ENCODE results near the gene TAF7.
"Not testable (repeated sequence)": the region's sequence is repeated elsewhere in the genome, so short reads cannot be mapped to it uniquely, and the experiment has no call there.

Gene TAF7, protein sequence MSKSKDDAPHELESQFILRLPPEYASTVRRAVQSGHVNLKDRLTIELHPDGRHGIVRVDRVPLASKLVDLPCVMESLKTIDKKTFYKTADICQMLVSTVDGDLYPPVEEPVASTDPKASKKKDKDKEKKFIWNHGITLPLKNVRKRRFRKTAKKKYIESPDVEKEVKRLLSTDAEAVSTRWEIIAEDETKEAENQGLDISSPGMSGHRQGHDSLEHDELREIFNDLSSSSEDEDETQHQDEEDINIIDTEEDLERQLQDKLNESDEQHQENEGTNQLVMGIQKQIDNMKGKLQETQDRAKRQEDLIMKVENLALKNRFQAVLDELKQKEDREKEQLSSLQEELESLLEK

DNA sequence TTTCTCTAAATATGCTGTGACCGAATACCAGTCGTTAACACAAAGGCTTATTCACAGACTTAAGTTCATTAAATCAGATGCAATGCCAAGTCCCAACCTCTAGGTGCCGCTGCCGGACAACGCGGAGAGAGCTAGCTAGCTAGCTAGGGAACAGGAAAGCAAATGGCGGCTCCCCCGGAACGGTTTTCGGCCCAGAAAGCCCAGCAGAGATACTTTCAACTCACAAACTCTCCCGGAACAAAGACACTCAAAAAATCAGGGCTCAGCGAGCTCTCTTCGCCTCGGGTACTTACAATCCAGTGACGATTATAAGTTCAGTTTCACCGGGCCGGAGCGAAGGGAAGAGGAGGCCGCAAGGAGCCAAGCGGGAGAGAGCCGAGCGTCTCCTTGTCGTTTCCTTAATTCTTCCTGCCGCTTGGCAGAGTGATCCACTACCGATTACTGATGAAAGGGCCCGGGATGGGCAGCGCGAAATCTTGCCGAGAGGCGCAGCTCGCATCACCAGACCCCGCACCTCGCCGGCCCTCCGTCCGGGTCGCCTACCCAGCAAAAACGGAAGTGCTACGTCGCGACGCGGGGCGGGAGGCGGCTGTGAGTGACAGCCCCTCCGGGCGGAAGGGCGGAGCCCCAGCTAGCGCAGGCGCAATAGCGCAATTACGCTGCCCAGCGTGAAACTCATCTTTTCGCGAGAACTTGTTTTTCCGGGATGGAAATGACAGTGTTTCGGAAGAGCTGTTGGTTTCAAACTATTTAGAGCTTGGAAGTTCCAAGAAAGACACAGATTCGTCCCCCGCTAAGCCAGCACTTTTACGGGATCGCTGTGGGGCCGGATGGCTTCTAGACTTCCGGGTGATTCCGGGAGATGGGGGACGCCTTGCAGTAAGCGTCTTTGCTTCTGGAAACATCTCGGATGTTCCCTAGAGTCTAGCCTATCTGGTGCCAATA lies at the start of gene TAF7:
TAF7 (minus strand) TSS at position 560 of the 945 bp plus-strand sequence. CDS start 740 bp downstream, outside the sequence.
- peak; percentile 93 for DNase-seq (ENCODE audit: low spot score)

DNA sequence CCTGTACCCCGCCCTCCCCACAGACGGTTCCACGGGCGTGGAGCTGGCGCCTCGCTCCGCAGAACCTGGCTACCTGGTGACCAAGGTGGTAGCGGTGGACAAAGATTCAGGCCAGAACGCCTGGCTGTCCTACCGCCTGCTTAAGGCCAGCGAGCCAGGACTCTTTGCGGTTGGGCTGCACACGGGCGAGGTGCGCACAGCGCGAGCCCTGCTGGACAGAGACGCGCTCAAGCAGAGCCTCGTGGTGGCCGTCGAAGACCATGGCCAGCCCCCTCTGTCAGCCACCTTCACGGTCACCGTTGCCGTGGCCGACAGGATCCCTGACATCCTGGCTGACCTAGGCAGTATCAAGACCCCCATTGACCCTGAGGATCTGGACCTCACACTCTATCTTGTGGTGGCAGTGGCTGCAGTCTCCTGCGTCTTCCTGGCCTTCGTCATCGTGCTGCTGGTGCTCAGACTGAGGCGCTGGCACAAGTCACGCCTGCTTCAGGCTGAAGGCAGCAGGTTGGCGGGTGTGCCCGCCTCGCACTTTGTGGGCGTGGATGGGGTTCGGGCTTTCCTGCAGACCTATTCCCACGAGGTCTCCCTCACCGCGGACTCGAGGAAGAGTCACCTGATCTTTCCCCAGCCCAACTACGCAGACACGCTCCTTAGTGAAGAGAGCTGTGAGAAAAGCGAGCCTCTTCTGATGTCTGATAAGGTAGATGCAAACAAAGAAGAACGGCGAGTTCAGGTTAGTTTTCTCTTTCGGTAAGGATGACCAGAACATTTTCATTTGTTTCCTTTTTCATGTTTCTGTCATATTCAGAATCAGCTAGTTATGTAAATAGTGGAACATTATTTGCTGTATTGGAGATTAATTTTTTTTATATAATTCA lies 45.7 kb upstream of the TAF7 start:
- DNase-seq (ENCODE audit: low spot score) = no peak

DNA sequence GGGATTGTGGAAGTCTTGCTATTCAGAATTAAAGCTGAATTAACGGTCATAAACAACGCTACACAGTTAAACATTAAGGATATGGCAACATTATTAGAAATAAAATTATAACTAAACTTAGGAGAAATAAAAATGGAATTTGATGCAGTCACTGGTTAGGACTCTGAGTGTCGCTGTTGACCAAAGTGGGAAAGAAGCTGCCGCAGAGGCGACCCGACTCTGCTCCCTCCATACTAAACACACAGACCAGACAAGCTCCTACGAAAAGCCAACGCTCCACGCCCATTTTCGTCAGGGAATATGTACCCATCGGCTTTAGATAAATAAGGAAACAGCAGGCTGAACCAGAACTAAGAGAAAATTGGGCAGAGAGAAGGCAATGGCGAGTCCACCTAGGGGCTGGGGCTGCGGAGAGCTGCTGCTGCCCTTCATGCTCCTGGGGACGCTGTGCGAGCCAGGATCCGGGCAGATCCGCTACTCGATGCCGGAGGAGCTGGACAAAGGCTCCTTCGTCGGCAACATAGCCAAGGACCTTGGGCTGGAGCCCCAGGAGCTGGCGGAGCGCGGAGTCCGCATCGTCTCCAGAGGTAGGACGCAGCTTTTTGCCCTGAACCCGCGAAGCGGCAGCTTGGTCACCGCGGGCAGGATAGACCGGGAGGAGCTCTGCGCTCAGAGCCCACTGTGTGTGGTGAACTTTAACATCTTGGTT lies 43.5 kb upstream of the TAF7 start, which contains the start of gene PCDHGA5:
PCDHGA5 (plus strand) TSS at position 211 of the 709 bp plus-strand sequence; CDS start at position 380, 169 bp downstream.
- DNase-seq (ENCODE audit: low spot score) = no peak

DNA sequence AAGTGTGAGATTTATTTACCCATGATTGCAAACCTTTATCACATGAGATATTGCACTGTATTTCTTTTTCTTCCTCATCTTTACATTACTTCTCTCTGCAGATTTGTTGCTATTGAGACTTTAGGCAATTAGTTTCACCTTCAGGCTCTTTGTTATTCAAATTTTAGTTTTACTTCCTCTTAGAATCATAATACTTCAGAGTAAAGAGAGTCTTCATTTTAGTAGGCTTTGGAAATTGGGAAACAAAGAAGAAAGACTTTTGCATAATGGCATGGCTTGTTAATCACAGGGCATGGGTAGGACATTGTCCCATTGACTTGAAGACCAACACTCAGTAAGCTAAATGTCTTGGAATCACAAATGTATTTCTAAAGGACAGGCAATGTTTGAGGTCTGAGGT lies 42.1 kb upstream of the TAF7 start:
- DNase-seq (ENCODE audit: low spot score) = no peak

DNA sequence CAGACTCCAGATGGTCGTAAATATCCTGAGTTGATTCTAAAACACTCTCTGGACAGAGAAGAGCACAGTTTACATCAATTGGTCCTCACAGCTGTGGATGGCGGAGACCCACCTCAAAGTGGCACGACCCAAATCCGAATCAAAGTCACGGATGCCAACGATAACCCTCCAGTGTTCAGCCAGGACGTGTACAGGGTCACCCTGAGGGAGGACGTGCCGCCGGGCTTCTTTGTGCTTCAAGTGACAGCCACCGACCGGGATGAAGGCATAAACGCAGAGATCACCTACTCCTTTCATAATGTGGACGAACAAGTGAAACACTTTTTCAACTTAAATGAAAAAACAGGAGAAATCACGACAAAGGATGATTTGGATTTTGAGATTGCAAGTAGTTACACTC lies 40.1 kb upstream of the TAF7 start:
- no peak for DNase-seq (ENCODE audit: low spot score)

DNA sequence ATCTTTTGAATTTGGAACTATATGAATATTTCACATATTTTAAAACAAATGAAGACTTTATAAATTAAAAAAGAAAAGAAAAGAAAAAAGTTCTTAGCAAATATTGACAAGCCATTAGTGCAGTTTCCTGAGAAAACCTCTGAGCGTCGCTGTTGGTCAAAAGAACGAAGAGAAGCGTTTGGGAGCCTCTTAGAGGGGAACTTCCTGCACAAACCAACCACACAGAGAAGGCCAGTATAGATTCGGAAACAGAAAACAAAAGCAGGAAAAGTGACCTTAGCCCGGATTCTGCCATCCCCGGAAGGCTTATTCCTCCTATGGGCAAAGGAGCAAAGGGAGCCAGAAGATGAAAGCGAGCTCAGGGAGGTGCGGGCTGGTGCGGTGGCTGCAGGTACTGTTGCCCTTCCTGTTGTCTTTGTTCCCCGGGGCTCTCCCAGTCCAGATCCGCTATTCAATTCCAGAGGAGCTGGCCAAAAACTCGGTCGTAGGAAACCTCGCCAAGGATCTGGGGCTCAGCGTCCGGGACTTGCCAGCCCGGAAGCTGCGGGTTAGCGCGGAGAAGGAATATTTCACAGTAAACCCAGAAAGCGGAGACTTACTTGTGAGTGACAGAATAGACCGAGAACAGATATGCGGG lies 39.3 kb upstream of the TAF7 start, which contains the start of gene PCDHGB2:
PCDHGB2 (plus strand) TSS at position 205 of the 637 bp plus-strand sequence; CDS start at position 347, 142 bp downstream.
- no peak for DNase-seq (ENCODE audit: low spot score)

DNA sequence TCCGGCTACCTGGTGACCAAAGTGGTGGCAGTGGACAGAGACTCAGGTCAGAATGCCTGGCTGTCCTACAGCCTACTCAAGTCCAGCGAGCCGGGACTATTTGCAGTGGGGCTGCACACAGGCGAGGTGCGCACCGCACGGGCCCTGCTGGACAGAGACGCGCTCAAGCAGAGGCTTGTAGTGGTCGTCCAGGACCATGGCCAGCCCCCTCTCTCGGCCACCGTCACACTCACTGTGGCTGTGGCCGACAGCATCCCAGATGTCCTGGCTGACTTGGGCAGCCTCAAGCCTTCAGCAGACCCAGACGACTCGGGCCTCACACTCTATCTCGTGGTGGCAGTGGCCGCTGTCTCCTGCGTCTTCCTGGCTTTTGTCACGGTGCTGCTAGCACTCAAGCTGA lies 36.4 kb upstream of the TAF7 start:
- no peak for DNase-seq (ENCODE audit: low spot score)

DNA sequence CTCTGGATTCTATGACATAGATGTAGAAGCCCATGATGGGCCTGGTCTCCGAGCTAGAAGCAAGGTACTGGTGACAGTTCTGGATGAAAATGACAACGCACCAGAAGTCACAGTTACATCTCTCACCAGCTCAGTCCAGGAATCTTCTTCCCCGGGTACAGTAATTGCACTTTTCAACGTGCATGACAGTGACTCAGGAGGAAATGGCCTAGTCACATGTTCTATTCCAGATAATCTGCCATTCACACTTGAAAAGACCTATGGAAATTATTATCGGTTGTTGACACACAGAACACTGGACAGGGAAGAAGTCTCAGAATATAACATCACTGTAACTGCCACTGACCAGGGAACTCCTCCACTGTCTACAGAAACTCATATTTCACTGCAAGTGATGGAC lies 35.5 kb upstream of the TAF7 start:
- DNase-seq (ENCODE audit: low spot score) = no peak

DNA sequence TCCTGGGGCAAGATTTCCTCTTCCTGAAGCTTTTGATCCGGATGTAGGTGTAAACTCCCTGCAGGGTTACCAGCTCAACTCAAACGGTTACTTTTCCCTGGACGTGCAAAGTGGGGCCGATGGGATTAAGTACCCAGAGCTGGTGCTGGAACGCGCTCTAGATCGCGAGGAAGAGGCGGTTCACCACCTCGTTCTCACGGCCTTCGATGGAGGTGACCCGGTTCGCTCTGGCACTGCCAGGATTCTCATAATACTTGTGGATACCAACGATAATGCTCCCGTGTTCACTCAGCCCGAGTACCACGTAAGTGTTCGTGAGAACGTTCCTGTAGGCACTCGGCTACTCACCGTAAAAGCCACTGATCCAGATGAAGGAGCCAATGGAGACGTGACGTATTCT lies 35.1 kb upstream of the TAF7 start:
- DNase-seq (ENCODE audit: low spot score) = no peak

DNA sequence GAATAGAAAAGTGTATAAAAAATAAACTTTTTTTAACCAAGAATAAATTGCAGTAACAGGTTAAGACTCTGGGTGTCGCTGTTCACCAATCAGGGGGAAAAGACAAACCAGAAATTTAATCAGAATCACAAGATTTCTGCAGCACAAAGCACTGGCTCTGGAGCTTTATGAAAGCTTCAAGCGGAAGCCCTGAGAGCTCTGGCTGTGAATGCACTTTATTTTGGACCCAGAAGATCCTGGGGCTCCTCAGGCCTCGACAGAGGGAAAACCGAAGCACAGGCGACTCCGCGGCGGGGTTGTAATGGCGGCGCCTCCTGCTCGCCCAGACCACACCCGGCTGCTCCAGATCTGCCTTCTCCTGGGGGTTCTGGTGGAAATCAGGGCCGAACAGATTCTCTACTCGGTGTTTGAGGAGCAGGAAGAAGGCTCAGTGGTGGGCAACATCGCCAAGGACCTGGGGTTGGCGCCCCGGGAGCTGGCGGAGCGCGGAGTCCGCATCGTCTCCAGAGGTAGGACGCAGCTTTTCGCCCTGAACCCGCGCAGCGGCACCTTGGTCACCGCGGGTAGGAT lies 34.4 kb upstream of the TAF7 start, which contains the start of gene PCDHGA4:
PCDHGA4 (plus strand) TSS at position 122 of the 570 bp plus-strand sequence; CDS start at position 209, 87 bp downstream.
- no peak for DNase-seq (ENCODE audit: low spot score)

DNA sequence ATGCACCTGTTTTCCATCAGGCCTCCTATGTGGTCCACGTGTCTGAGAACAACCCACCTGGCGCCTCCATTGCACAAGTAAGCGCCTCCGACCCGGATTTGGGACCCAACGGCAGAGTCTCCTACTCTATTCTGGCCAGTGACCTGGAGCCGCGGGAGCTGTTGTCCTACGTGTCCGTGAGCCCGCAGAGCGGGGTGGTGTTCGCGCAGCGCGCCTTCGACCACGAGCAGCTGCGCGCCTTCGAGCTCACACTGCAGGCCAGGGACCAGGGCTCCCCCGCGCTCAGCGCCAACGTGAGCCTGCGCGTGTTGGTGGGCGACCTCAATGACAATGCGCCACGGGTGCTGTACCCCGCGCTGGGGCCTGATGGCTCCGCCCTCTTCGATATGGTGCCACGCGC lies 31.0 kb upstream of the TAF7 start:
- DNase-seq (ENCODE audit: low spot score) = no peak

DNA sequence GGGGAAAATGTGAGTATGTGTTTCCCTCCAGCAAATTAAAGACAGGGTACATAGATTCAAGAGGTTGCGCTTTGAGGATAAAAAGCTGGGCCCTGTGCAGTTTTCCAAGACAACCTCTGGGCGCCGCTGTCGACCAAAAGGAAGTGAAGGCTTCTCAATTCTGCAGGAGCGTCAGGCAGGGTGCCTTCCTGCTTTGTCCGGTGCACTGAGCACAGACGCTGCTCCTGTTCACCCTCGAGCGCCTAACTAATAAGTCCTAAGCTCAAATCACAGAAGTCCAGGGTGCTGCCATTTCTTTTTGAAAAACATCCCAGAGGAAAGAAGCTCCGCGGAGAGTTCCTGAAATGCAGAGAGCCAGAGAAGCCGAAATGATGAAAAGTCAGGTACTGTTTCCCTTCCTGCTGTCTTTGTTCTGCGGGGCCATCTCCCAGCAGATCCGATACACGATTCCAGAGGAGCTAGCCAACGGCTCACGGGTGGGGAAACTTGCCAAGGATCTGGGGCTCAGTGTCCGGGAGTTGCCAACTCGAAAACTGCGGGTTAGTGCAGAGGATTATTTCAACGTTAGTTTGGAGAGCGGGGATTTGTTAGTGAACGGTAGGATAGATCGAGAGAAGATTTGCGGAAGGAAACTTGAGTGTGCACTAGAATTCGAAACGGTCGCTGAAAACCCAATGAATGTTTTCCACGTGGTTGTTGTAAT lies 29.5 kb upstream of the TAF7 start, which contains the start of gene PCDHGB1:
PCDHGB1 (plus strand) TSS at position 183 of the 703 bp plus-strand sequence; CDS start at position 345, 162 bp downstream.
- no peak for DNase-seq (ENCODE audit: low spot score)

DNA sequence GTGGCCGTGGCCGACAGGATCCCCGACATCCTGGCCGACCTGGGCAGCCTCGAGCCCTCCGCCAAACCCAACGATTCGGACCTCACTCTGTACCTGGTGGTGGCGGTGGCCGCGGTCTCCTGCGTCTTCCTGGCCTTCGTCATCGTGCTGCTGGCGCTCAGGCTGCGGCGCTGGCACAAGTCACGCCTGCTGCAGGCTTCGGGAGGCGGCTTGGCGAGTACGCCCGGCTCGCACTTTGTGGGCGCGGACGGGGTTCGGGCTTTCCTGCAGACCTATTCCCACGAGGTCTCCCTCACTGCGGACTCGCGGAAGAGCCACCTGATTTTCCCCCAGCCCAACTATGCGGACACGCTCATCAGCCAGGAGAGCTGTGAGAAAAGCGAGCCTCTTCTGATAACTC lies 25.4 kb upstream of the TAF7 start:
- not testable (repeated sequence) for DNase-seq (ENCODE audit: low spot score)

DNA sequence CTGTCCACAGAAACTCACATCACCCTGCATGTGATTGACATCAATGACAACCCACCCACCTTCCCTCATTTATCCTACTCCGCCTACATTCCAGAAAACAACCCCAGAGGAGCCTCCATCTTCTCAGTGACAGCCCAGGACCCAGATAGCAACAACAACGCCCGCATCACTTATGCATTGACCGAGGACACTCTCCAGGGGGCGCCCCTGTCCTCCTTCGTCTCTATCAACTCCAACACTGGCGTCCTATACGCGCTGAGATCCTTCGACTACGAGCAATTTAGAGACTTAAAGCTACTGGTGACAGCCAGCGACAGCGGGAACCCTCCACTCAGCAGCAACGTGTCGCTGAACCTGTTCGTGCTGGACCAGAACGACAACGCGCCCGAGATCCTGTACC lies 24.7 kb upstream of the TAF7 start:
- DNase-seq (ENCODE audit: low spot score) = no peak

DNA sequence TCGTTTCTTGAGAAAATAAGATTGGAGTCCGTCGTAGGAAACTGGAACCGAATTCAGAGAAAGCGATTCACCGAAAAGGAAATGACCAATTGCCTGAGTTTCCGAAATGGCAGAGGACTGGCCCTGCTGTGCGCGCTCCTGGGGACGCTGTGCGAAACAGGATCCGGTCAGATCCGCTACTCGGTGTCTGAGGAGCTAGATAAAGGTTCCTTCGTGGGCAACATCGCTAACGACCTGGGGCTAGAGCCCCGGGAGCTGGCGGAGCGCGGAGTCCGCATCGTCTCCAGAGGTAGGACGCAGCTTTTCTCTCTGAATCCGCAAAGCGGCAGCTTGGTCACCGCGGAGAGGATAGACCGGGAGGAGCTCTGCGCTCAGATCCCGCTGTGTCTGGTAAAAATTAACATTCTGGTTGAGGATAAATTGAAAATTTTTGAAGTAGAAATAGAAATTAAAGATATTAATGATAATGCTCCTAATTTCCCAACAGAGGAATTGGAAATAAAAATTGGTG lies 23.4 kb upstream of the TAF7 start:
- no peak for DNase-seq (ENCODE audit: low spot score)

DNA sequence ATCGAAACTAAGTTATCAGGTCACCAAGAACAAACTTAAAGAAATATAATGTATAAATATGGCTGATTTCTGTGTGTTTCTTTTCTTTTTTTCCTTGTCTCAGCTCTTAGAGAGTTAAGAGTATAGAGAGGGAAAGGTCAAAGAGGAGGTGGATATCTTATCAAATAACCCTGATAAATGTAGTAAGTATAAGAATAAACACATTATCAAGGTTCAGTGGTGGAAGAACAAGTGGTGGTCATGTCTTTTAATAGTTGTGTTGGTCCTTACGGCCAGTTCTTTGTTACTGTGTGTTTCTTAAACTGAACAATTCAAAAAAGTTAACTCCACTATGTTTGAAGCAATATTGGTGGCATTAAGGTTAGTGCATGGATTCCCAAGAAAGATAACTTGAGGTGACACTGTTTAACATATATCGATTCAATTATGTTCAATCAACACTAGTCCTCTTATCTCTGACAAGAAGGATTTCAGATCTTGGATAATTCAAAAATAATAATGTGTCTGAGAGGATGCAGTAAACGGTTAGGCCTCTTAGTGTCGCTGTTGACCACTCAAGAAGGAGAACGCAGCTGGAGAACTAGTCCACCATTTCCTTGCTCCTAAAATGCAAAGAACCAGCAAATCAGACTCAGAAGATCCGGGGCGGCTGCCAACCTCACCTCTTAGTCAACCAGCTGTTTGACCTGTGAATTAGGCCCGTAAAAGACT lies 22.8 kb upstream of the TAF7 start, which contains the start of gene PCDHGA3:
PCDHGA3 (plus strand) TSS at position 588 of the 711 bp plus-strand sequence. CDS start 205 bp downstream, outside the sequence.
- no peak for DNase-seq (ENCODE audit: low spot score)

DNA sequence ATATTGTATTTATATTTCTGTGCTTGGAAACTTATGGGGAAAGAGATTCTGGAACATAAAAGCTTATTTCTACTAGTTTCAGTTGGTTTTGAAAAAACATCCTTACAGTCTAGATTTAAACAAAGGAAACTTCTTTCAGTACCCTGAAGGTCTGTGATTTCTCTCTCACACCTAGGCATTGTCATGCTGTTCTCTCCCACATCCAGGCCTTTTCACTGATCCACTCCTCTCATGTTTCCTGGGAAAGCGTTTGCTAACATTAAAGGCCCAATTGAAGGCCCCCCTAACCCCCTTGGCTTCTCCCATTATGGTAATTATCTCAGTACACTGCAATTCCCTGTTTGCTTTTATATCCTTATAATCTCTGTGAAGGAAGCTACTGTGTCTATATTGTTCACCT lies 22.2 kb upstream of the TAF7 start:
- no peak for DNase-seq (ENCODE audit: low spot score)

DNA sequence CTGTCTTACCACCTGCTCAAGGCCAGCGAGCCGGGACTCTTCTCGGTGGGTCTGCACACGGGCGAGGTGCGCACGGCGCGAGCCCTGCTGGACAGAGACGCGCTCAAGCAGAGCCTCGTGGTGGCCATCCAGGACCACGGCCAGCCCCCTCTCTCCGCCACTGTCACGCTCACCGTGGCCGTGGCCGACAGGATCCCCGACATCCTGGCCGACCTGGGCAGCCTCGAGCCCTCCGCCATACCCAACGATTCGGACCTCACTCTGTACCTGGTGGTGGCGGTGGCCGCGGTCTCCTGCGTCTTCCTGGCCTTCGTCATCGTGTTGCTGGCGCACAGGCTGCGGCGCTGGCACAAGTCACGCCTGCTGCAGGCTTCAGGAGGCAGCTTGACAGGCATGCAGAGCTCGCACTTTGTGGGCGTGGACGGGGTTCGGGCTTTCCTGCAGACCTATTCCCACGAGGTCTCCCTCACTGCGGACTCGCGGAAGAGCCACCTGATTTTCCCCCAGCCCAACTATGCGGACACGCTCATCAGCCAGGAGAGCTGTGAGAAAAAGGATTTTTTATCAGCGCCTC lies 20.3 kb upstream of the TAF7 start:
- DNase-seq (ENCODE audit: low spot score) = not testable (repeated sequence)

Data from putamen (tissue), 1 donor.